ENCODE results near the gene ASH1L.

ASH1L gene

GRCh38 chr1:155540000-155540874 is 22.4 kb downstream of the ASH1L start:
- TF ChIP-seq SP3 (tag by site-specific recombination; IDR thresholded peaks at IDR 0.05): no peak
- no peak for TF ChIP-seq KLF1 (tag by site-specific recombination; IDR thresholded peaks at IDR 0.05)
- TF ChIP-seq ZNF777 (tag by site-specific recombination; IDR thresholded peaks at IDR 0.05; ENCODE audit: borderline replicate concordance): no peak
- no peak for TF ChIP-seq ZNF426 (tag by site-specific recombination; IDR thresholded peaks at IDR 0.05)
- TF ChIP-seq KLF7 (tag by site-specific recombination; IDR thresholded peaks at IDR 0.05; ENCODE audit: borderline replicate concordance): no peak
- no peak for TF ChIP-seq ZNF514 (tag by site-specific recombination; IDR thresholded peaks at IDR 0.05)
- no peak for TF ChIP-seq ZNF776 (tag by site-specific recombination; IDR thresholded peaks at IDR 0.05; ENCODE audit: borderline replicate concordance)
- TF ChIP-seq SCRT1 (tag by site-specific recombination; IDR thresholded peaks at IDR 0.05; ENCODE audit: borderline replicate concordance): no peak
- no peak for TF ChIP-seq ZNF37A (tag by site-specific recombination; IDR thresholded peaks at IDR 0.05)
- 0 out of 2 replicates have a peak, but pooled peaks have one; percentile 45 for TF ChIP-seq TRIM28 (IDR thresholded peaks at IDR 0.05; ENCODE audit: borderline replicate concordance, low read length)
- 0 out of 2 replicates have a peak, but pooled peaks have one; percentile 20 for TF ChIP-seq ZBTB17 (tag by site-specific recombination; IDR thresholded peaks at IDR 0.05)
- 0 out of 2 replicates have a peak, but pooled peaks have one; percentile 19 for TF ChIP-seq ZNF600 (tag by site-specific recombination; IDR thresholded peaks at IDR 0.05)
- TF ChIP-seq ZNF211 (tag by site-specific recombination; IDR thresholded peaks at IDR 0.05; ENCODE audit: low read depth): no peak
- no peak for TF ChIP-seq GLI4 (tag by site-specific recombination; IDR thresholded peaks at IDR 0.05)
- TF ChIP-seq ZNF416 (tag by site-specific recombination; IDR thresholded peaks at IDR 0.05): no peak
- TF ChIP-seq ZSCAN16 (tag by site-specific recombination; IDR thresholded peaks at IDR 0.05): 0 out of 2 replicates have a peak, but pooled peaks have one; percentile 46
- Histone ChIP-seq H3K4me1 (ENCODE audit: control insufficient read depth, insufficient read depth, low read length) (no peaks in the 10 kb centered on the region), H3K27ac (ENCODE audit: extremely low read depth, low read depth, low read length) (no peak overlapping the region), H3K9me3 (ENCODE audit: control insufficient read depth, insufficient read depth, low read depth, low read length) (no peaks in the 10 kb centered on the region), H3K4me3 (ENCODE audit: low read depth, low read length) (no peak overlapping the region), H3K36me3 (ENCODE audit: control insufficient read depth in 2 of 2, insufficient read depth in 1 of 2, low read length in 2 of 2) (no peaks in the 10 kb centered on the region; a peak in 1 of 3 replicates)
- CTCF ChIA-PET: interaction anchor here (0.6 to 1.3 kb wide), 4 partner anchors 9 to 455 kb away, joined by 3 to 7 read pairs (median 4); no protein-coding TSS in a partner anchor
- POLR2A ChIA-PET: interaction anchor here (0.7 kb wide), 2 partner anchors 22 to 128 kb away, joined by 3 read pairs; no protein-coding TSS in a partner anchor

GRCh38 chr1:155537193-155537592 is 25.4 kb downstream of the ASH1L start:
- no peaks in the 10 kb centered on the region for H3K36me3 ChIP-seq (ENCODE audit: control insufficient read depth in 2 of 2, insufficient read depth in 1 of 2, low read length in 2 of 2)
- no peak overlapping the region for H3K27ac ChIP-seq (ENCODE audit: extremely low read depth, low read depth, low read length)
- H3K4me1 ChIP-seq (ENCODE audit: control insufficient read depth, insufficient read depth, low read length): no peaks in the 10 kb centered on the region
- ChIA-PET POLR2A (no interaction called here), CTCF (interaction anchor here (0.8 to 1.2 kb wide), 2 partner anchors 24 to 287 kb away, joined by 3 to 4 read pairs; no protein-coding TSS in a partner anchor)
- H3K4me3 ChIP-seq (ENCODE audit: low read depth, low read length): no peak overlapping the region
- no peaks in the 10 kb centered on the region for H3K9me3 ChIP-seq (ENCODE audit: control insufficient read depth, insufficient read depth, low read depth, low read length)
- TF ChIP-seq ZNF747 (tag by site-specific recombination; IDR thresholded peaks at IDR 0.05): no peak
- no peak for TF ChIP-seq SCRT1 (tag by site-specific recombination; IDR thresholded peaks at IDR 0.05; ENCODE audit: borderline replicate concordance)
- TF ChIP-seq ZNF544 (tag by site-specific recombination; IDR thresholded peaks at IDR 0.05): no peak
- TF ChIP-seq ZNF132 (tag by site-specific recombination; IDR thresholded peaks at IDR 0.05; ENCODE audit: borderline replicate concordance): no peak

GRCh38 chr1:155531624-155532023 is 31.0 kb downstream of the ASH1L start:
- Histone ChIP-seq H3K9me3 (ENCODE audit: control insufficient read depth, insufficient read depth, low read depth, low read length) (no peaks in the 10 kb centered on the region), H3K4me3 (ENCODE audit: low read depth, low read length) (no peak overlapping the region), H3K27ac (ENCODE audit: extremely low read depth, low read depth, low read length) (no peak overlapping the region), H3K36me3 (ENCODE audit: control insufficient read depth in 2 of 2, insufficient read depth in 1 of 2, low read length in 2 of 2) (no peaks in the 10 kb centered on the region), H3K4me1 (ENCODE audit: control insufficient read depth, insufficient read depth, low read length) (no peaks in the 10 kb centered on the region; the same call in 1 of the 2 replicates)
- TF ChIP-seq ZSCAN23 (tag by site-specific recombination; IDR thresholded peaks at IDR 0.05): no peak
- TF ChIP-seq PRDM6 (tag by site-specific recombination; IDR thresholded peaks at IDR 0.05): peak; percentile 87
- TF ChIP-seq ZNF426 (tag by site-specific recombination; IDR thresholded peaks at IDR 0.05): no peak
- TF ChIP-seq ZNF19 (tag by site-specific recombination; IDR thresholded peaks at IDR 0.05; ENCODE audit: low read depth): no peak
- no peak for TF ChIP-seq ZNF416 (tag by site-specific recombination; IDR thresholded peaks at IDR 0.05)
- POLR2A ChIA-PET: no interaction called here
- CTCF ChIA-PET: interaction anchor here (0.6 kb wide), 1 partner anchor 9 kb away, joined by 7 read pairs; no protein-coding TSS in a partner anchor
